HCT116 (cell line): Measurements from ENCODE around the gene SETD5. TPM values are rescaled to one million over a fixed set of nuclear protein-coding genes. Genes with fewer than 3 reads are reported as not detected.

Experiments used
- ATAC-seq: fragments of 200-7000 bp; cut with Tn5 transposase; 2 replicates; pipeline ENCODE4 v1.9.1; 2020; ENCODE audit warnings: mild to moderate bottlenecking, moderate library complexity
- BruUV-seq: library from RNA; stranded (reverse); fragments of 400-500 nt; replicated peaks from 2 replicates; lab custom pipeline; 2021; lab: Mats Ljungman, UMichigan
- CTCF ChIA-PET: fragments of 300-600 bp; sonication (Branson Sonifier 250); formaldehyde crosslinking; loops from one replicate; lab custom pipeline; 2021; ENCODE audit warnings: antibody characterized with exemption; lab: Charles Lee
- POLR2A ChIA-PET: fragments of 300-600, 350-600 bp; sonication (Branson Sonifier 250); formaldehyde crosslinking; loops from one replicate; lab custom pipeline; 2021; ENCODE audit warnings: antibody characterized with exemption; lab: Charles Lee
- RAD21 ChIA-PET, 2 experiments: fragments of 300-600 bp; sonication (Branson Sonifier 250); formaldehyde crosslinking; loops; one replicate each; lab custom pipeline; 2023; ENCODE audit warnings: low total read pairs in 2 of 2; ENCODE audit not compliant: uncharacterized antibody in 2 of 2, unreplicated experiment in 2 of 2, low non-redundant PET in 1 of 2; lab: Charles Lee
- DNase-seq: peaks from one replicate; pipeline ENCODE4 v3.0.0-alpha.2; 2010; ENCODE audit warnings: low read depth, low spot score
- H2AFZ ChIP-seq: fragments of 200-600 bp; shearing (Covaris generic), sonication (generic); 2 replicates; pipeline ENCODE4 v1.6.1; 2017; ENCODE audit warnings: low read depth, mixed run types, mixed read lengths, antibody characterized with exemption, low read length; ENCODE audit not compliant: poor library complexity, severe bottlenecking
- H3K27ac ChIP-seq: 2 replicates; pipeline ENCODE4 v1.5.1; 2012; ENCODE audit warnings: low read depth, low read length
- H3K27me3 ChIP-seq: fragments of 200-600 bp; sonication (generic); 2 replicates; pipeline ENCODE4 v1.6.1; 2016; ENCODE audit warnings: mixed run types, low read length, mixed read lengths; ENCODE audit not compliant: insufficient read depth
- H3K36me3 ChIP-seq, 2 experiments: fragments of 200-500 bp in 1 of 2; fragments of 200-600 bp in 1 of 2; sonication (Bioruptor generic) in 1 of 2; sonication (generic) in 1 of 2; 2 replicates each; pipeline versions ENCODE4 v1.5.1 to v1.6.1; 2014 to 2016; ENCODE audit warnings: low read length in 2 of 2, inconsistent platforms in 1 of 2, mixed read lengths in 1 of 2, mixed run types in 1 of 2; ENCODE audit not compliant: insufficient read depth in 2 of 2, control insufficient read depth in 1 of 2
- H3K4me1 ChIP-seq, 2 experiments: fragments of 200-600 bp in 1 of 2; sonication (generic) in 1 of 2; 2 replicates each; pipeline versions ENCODE4 v1.5.1 to v1.6.1; 2012 to 2017; ENCODE audit warnings: low read length in 2 of 2, inconsistent platforms in 1 of 2, mild to moderate bottlenecking in 1 of 2, mixed read lengths in 1 of 2, mixed run types in 1 of 2, moderate library complexity in 1 of 2; ENCODE audit not compliant: insufficient read depth in 2 of 2, control insufficient read depth in 1 of 2
- H3K4me2 ChIP-seq: fragments of 200-600 bp; sonication (generic); 2 replicates; pipeline ENCODE4 v1.6.1; 2017; ENCODE audit warnings: mixed run types, low read length, mixed read lengths
- H3K4me3 ChIP-seq, 2 experiments: fragments of 200-600 bp in 1 of 2; sonication (generic) in 1 of 2; replicated peaks in 1 of 2; 2 replicates each; pipeline ENCODE4 v1.5.1; 2011 to 2016; ENCODE audit warnings: low read length in 2 of 2, control low read depth in 1 of 2, low read depth in 1 of 2, mild to moderate bottlenecking in 1 of 2, mixed read lengths in 1 of 2, mixed run types in 1 of 2
- H3K79me2 ChIP-seq: fragments of 200-600 bp; sonication (generic); 2 replicates; pipeline ENCODE4 v1.6.1; 2017; ENCODE audit warnings: mild to moderate bottlenecking, mixed run types, low read length, moderate library complexity, mixed read lengths; ENCODE audit not compliant: insufficient read depth
- H3K9ac ChIP-seq: fragments of 200-600 bp; sonication (generic); 2 replicates; pipeline ENCODE4 v1.6.1; 2016; ENCODE audit warnings: low read length, mixed read lengths
- H3K9me2 ChIP-seq: fragments of 200-600 bp; sonication (generic), shearing (Covaris generic); 2 replicates; pipeline ENCODE4 v1.6.1; 2017; ENCODE audit warnings: mixed run types, mild to moderate bottlenecking, moderate library complexity; ENCODE audit not compliant: insufficient read depth
- H3K9me3 ChIP-seq, 2 experiments: fragments of 200-500 bp in 1 of 2; fragments of 200-600 bp in 1 of 2; sonication (Bioruptor generic) in 1 of 2; sonication (generic) in 1 of 2; 2 replicates each; pipeline ENCODE4 v1.6.1; 2014 to 2017; ENCODE audit warnings: low read length in 2 of 2, mixed read lengths in 2 of 2, inconsistent platforms in 1 of 2, low read depth in 1 of 2, mild to moderate bottlenecking in 1 of 2, mixed run types in 1 of 2, moderate library complexity in 1 of 2; ENCODE audit not compliant: control insufficient read depth in 1 of 2, insufficient read depth in 1 of 2
- H4K20me1 ChIP-seq: fragments of 200-600 bp; sonication (generic), shearing (Covaris generic); 2 replicates; pipeline ENCODE4 v1.6.1; 2017; ENCODE audit warnings: mixed run types, mild to moderate bottlenecking, moderate library complexity; ENCODE audit not compliant: insufficient read depth
- ATF3 ChIP-seq: IDR thresholded peaks from 2 replicates; pipeline ENCODE4 v1.6.1; 2012
- CBX3 ChIP-seq: IDR thresholded peaks from 2 replicates; pipeline ENCODE4 v1.6.1; 2012; ENCODE audit warnings: low read depth
- CTCF ChIP-seq, 3 experiments: fragments of 200-600 bp in 1 of 3; sonication (generic) in 1 of 3; IDR thresholded peaks in 2 of 3; conservative IDR thresholded peaks in 1 of 3; 2 replicates each; pipeline ENCODE4 v1.5.1; 2012 to 2017; ENCODE audit warnings: low read depth in 2 of 3, low read length in 2 of 3, antibody characterized with exemption in 1 of 3, borderline replicate concordance in 1 of 3, control low read depth in 1 of 3, mild to moderate bottlenecking in 1 of 3, mixed read lengths in 1 of 3, mixed run types in 1 of 3, moderate library complexity in 1 of 3; ENCODE audit not compliant: insufficient read depth in 1 of 3
- ELF1 ChIP-seq: IDR thresholded peaks from 2 replicates; pipeline ENCODE4 v1.6.1; 2012; ENCODE audit warnings: low read depth, borderline replicate concordance
- EZH2phosphoT487 ChIP-seq: fragments of 200-600 bp; IDR thresholded peaks from 2 replicates; pipeline ENCODE4 v1.6.1; 2018; ENCODE audit warnings: antibody characterized with exemption, borderline replicate concordance
- JUND ChIP-seq: IDR thresholded peaks from 2 replicates; pipeline ENCODE4 v1.6.1; 2012
- MAX ChIP-seq: IDR thresholded peaks from 2 replicates; pipeline ENCODE4 v1.6.1; 2012
- POLR2A ChIP-seq: IDR thresholded peaks from 2 replicates; pipeline ENCODE4 v1.7.0; 2011; ENCODE audit warnings: borderline replicate concordance; ENCODE audit not compliant: insufficient read depth, insufficient read length; ENCODE audit errors: extremely low read depth
- POLR2AphosphoS5 ChIP-seq: IDR thresholded peaks from 2 replicates; pipeline ENCODE4 v1.6.1; 2011; ENCODE audit warnings: mild to moderate bottlenecking, low read depth, low read length, moderate library complexity
- RAD21 ChIP-seq: IDR thresholded peaks from 2 replicates; pipeline ENCODE4 v1.6.1; 2012; ENCODE audit warnings: low read depth, mild to moderate bottlenecking
- SIN3A ChIP-seq: IDR thresholded peaks from 2 replicates; pipeline ENCODE4 v1.6.1; 2012; ENCODE audit warnings: low read depth
- SP1 ChIP-seq: IDR thresholded peaks from 2 replicates; pipeline ENCODE4 v1.6.1; 2012; ENCODE audit warnings: low read depth
- SRF ChIP-seq: IDR thresholded peaks from 2 replicates; pipeline ENCODE4 v1.6.1; 2012; ENCODE audit warnings: low read depth
- TCF7L2 ChIP-seq: IDR thresholded peaks from 2 replicates; pipeline ENCODE4 v1.7.0; 2011; ENCODE audit warnings: borderline replicate concordance, inconsistent platforms; ENCODE audit not compliant: insufficient read depth, insufficient read length; ENCODE audit errors: extremely low read depth
- YY1 ChIP-seq: IDR thresholded peaks from 2 replicates; pipeline ENCODE4 v1.6.1; 2011; ENCODE audit warnings: low read length, low read depth, moderate library complexity, mild to moderate bottlenecking; ENCODE audit not compliant: insufficient replicate concordance; ENCODE audit errors: extremely low read depth
- ZNF274 ChIP-seq: fragments of 200-500 bp; sonication (Bioruptor generic); IDR thresholded peaks from 2 replicates; pipeline ENCODE4 v1.6.1; 2014; ENCODE audit warnings: mild to moderate bottlenecking, low read depth, low read length, inconsistent platforms
- intact Hi-C: fragments of 100-400 bp; cut with micrococcal nuclease; formaldehyde crosslinking; loops from 2 replicates; pipeline ENCODE4 v1.10.0; 2022
- total RNA-seq: library from RNA; stranded (reverse); gene quantifications from one replicate; pipeline ENCODE4 v1.2.1, GENCODE V29; 2021; ENCODE audit not compliant: unreplicated experiment

Gene SETD5
- total RNA-seq, 1 experiment from 2014 or later, result 141 TPM

GRCh38 chr3:9499455-9500107 lies 102.2 kb downstream of the SETD5 start:
- Histone ChIP-seq H3K4me1 (peaks cover 30 to 44% of the 10 kb centered on the region in 2 experiments), H3K27ac (no peak overlapping the region), H3K9me2 (no peaks in the 10 kb centered on the region), H3K36me3 (no peaks in the 10 kb centered on the region), H3K9me3 (no peaks in the 10 kb centered on the region), H3K27me3 (no peaks in the 10 kb centered on the region), H3K4me3 (no peak overlapping the region), H3K79me2 (no peaks in the 10 kb centered on the region), H2AFZ (no peak overlapping the region), H4K20me1 (no peaks in the 10 kb centered on the region), H3K4me2 (0 out of 2 replicates have a peak overlapping the region, but pooled peaks have one; percentile 73), H3K9ac (no peak overlapping the region)
- ATAC-seq (no peak), DNase-seq (no peak)
- CTCF ChIA-PET, result interaction anchor here (0.6 kb wide), 1 partner anchor 743 kb away, joined by 3 read pairs; no protein-coding TSS in a partner anchor
- no TSS peak for BruUV-seq
- no peak for TF ChIP-seq ATF3
- POLR2A ChIA-PET, result no interaction called here
- RAD21 ChIA-PET, result no interaction called here
- intact Hi-C loops, result loop anchor here (5.0 to 10.0 kb wide), 5 partner anchors 145 to 448 kb away; partner anchors contain the start of gene MTMR14

GRCh38 chr3:9500108-9501050 lies 103.0 kb downstream of the SETD5 start:
- RAD21 ChIA-PET, result interaction anchor here in 1 of 2 experiments (0.9 kb wide), 1 partner anchor 138 kb away, joined by 3 read pairs; the partner anchor contains the start of gene THUMPD3
- intact Hi-C loops, result loop anchor here (5.0 to 10.0 kb wide), 4 partner anchors 144 to 447 kb away; partner anchors contain the start of gene MTMR14
- H3K36me3 ChIP-seq, result no peaks in the 10 kb centered on the region
- ATAC-seq (peak; percentile 81), DNase-seq (peak; percentile 48)
- H3K27me3 ChIP-seq, result no peaks in the 10 kb centered on the region
- POLR2A ChIA-PET, result no interaction called here
- peak overlapping the region; percentile 20; the same call in 1 of the 2 replicates for H3K4me2 ChIP-seq
- peaks cover 30 to 44% of the 10 kb centered on the region in 2 experiments for H3K4me1 ChIP-seq
- no peak overlapping the region for H3K4me3 ChIP-seq
- no peaks in the 10 kb centered on the region for H3K79me2 ChIP-seq
- H3K9me3 ChIP-seq, result no peaks in the 10 kb centered on the region
- H3K9me2 ChIP-seq, result no peaks in the 10 kb centered on the region
- CTCF ChIA-PET, result interaction anchor here (0.6 to 1.0 kb wide), 6 partner anchors 8 to 742 kb away, joined by 3 to 12 read pairs (median 3); partner anchors contain the start of gene MTMR14
- BruUV-seq, result no TSS peak
- H2AFZ ChIP-seq, result no peak overlapping the region
- H3K27ac ChIP-seq, result no peak overlapping the region
- no peak overlapping the region for H3K9ac ChIP-seq
- no peaks in the 10 kb centered on the region for H4K20me1 ChIP-seq
- no peak for TF ChIP-seq SP1
- TF ChIP-seq RAD21, result peak; percentile 63
- TF ChIP-seq CTCF (IDR thresholded peaks at IDR 0.05 in 2 of 3, conservative IDR thresholded peaks at IDR 0.05 in 1 of 3; ENCODE audit: borderline replicate concordance in 1 of 3, insufficient read depth in 1 of 3, low read depth in 2 of 3, low read length in 2 of 3), result peak; percentile 67 to 98 (median 91)
- no peak for TF ChIP-seq TCF7L2
- TF ChIP-seq POLR2A, result no peak
- TF ChIP-seq SIN3A, result no peak
- TF ChIP-seq CBX3, result no peak
- no peak for TF ChIP-seq JUND
- TF ChIP-seq SRF, result no peak
- no peak for TF ChIP-seq MAX
- TF ChIP-seq ZNF274, result no peak
- TF ChIP-seq EZH2phosphoT487, result no peak
- TF ChIP-seq ELF1, result no peak
- TF ChIP-seq YY1, result no peak
- TF ChIP-seq POLR2AphosphoS5, result no peak
